Osteoblast (primary cell): Measurements from ENCODE around the gene CDK11A. TPM values are rescaled to one million over a fixed set of nuclear protein-coding genes. Genes with fewer than 3 reads are reported as not detected.
"Not testable (repeated sequence)": the region's sequence is repeated elsewhere in the genome, so short reads cannot be mapped to it uniquely, and the experiment has no call there.

Source experiments
- DNase-seq: peaks from one replicate; pipeline ENCODE4 v3.0.0; 2011; ENCODE audit warnings: low spot score, mixed read lengths; ENCODE audit not compliant: insufficient read length; ENCODE audit errors: missing footprints
- H2AFZ ChIP-seq: 2 replicates; pipeline ENCODE4 v1.6.0; 2011; ENCODE audit warnings: mild to moderate bottlenecking, low read length
- H3K27ac ChIP-seq: 2 replicates; pipeline ENCODE4 v1.5.1; 2011; ENCODE audit warnings: mild to moderate bottlenecking, low read depth, low read length, moderate library complexity
- H3K27me3 ChIP-seq: 2 replicates; pipeline ENCODE4 v1.6.0; 2012; ENCODE audit warnings: mild to moderate bottlenecking, control low read depth, inconsistent platforms, low read length, moderate library complexity; ENCODE audit not compliant: insufficient read depth
- H3K36me3 ChIP-seq: 2 replicates; pipeline ENCODE4 v1.5.1; 2011; ENCODE audit warnings: mild to moderate bottlenecking, low read length, control low read depth, moderate library complexity; ENCODE audit not compliant: insufficient read depth
- H3K4me1 ChIP-seq: 2 replicates; pipeline ENCODE4 v1.5.1; 2011; ENCODE audit warnings: mild to moderate bottlenecking, low read length, control low read depth, moderate library complexity; ENCODE audit not compliant: insufficient read depth
- H3K4me2 ChIP-seq: 2 replicates; pipeline ENCODE4 v1.6.0; 2011; ENCODE audit warnings: mild to moderate bottlenecking, low read length; ENCODE audit not compliant: insufficient read depth
- H3K4me3 ChIP-seq: fragments of 200-600 bp; sonication (generic); 3 replicates; pipeline ENCODE4 v1.5.1; 2012; ENCODE audit warnings: mild to moderate bottlenecking, low read length, inconsistent platforms; ENCODE audit not compliant: insufficient read depth
- H3K79me2 ChIP-seq: 2 replicates; pipeline ENCODE4 v1.6.0; 2012; ENCODE audit warnings: mild to moderate bottlenecking, low read length, control low read depth, inconsistent platforms; ENCODE audit not compliant: insufficient read depth
- H3K9me3 ChIP-seq: 2 replicates; pipeline ENCODE4 v1.5.1; 2011; ENCODE audit warnings: low read depth, low read length, control low read depth
- H4K20me1 ChIP-seq: 2 replicates; pipeline ENCODE4 v1.6.0; 2012; ENCODE audit warnings: mild to moderate bottlenecking, low read length, control low read depth; ENCODE audit not compliant: insufficient read depth
- CTCF ChIP-seq: IDR thresholded peaks from 2 replicates; pipeline ENCODE4 v1.5.1; 2011; ENCODE audit warnings: mild to moderate bottlenecking, low read depth, low read length, moderate library complexity; ENCODE audit errors: extremely low read depth
- total RNA-seq: library from RNA; depleted of rRNA; stranded (reverse); fragments of >200 nt; gene quantifications from 2 replicates; pipeline ENCODE4 v1.2.3, GENCODE V29; 2012

The CDK11A gene
- total RNA-seq, 1 donor: 22.1 TPM

DNA sequence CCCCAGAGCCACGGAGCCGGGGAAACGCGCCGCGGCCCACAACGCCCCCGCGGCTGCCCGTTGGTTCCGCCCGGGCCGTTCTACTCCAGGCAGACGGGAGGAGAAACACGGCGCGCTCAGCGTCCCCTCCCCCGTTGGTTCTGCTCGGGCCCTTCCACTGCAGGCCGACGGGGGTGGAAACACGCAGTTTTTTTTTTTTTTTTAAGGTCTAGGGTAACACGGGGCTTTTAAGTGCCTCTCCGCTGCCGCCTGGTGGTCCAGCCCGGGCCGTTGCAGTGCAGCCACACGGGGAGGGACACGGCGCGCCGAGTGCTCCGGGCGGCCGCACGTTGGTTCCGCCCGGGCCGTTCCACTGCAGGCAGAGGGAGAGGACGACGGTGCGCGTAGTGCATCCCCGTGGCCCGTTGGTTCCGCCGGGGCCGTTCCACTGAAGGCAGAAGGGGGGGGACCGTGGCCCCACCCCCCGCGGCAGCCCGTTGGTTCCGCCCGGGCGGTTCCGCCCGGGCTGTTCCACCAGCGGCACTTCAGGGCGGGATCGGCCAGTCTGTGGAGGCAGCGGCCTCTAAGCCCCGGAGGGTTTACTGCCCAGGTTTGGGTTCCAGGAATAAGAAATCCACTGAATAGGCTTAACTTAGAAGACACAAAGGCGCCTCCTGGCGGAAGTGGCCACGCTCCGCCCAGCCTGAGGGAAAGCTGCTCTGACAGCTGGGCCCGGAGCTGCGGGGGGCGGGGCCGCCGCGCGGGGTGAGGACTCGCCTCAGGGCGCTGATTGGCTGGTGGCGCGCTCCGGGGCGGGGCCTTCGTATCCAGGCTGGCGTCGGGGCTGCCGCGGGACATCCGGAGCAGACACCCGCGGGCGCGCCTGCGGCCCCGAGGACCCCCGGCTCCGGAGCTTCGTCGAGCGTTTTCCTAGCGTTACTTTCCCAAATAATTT, 31.2 kb downstream of the CDK11A start, which contains the start of gene SLC35E2B:
TSS of gene SLC35E2B (minus strand) at position 82 of the 934 bp plus-strand sequence. CDS start 16,096 bp downstream, outside the sequence.
- not testable (repeated sequence) for H3K4me1 ChIP-seq, H3K27me3 ChIP-seq, H2AFZ ChIP-seq, H3K36me3 ChIP-seq, H4K20me1 ChIP-seq, H3K9me3 ChIP-seq
- peak; percentile 86 for DNase-seq
- peaks cover 12% of the 10 kb centered on the region for H3K79me2 ChIP-seq
- H3K27ac ChIP-seq: peak within 1 kb of the TSS; percentile 76
- H3K4me2 ChIP-seq: peak within 1 kb of the TSS; percentile 70
- peak within 1 kb of the TSS; percentile 71 for H3K4me3 ChIP-seq

DNA sequence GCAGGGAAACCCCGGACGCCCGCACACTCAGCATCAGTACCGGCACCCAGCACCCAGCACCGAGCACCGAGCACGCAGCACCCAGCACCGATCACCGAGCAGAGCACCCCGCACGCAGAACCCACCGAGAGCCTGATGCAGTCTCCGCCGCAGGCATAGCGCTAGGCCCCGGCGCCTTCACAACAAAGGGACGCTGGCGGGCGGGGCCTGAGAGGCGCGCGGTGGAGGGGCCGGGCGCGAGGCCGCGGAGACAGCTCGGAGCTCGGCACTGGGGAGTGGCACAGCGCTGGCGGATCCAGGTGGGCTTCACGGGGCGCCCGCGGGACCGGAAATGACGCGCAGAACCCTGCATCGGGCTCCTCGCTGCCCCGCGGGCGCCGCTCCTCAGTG, 31.8 kb downstream of the CDK11A start:
- H4K20me1 ChIP-seq, H3K27ac ChIP-seq, H2AFZ ChIP-seq, DNase-seq, H3K4me2 ChIP-seq, H3K9me3 ChIP-seq, H3K36me3 ChIP-seq, H3K4me1 ChIP-seq, H3K27me3 ChIP-seq: not testable (repeated sequence)
- Histone ChIP-seq H3K79me2 (peaks cover 17% of the 10 kb centered on the region), H3K4me3 (peak overlapping the region; percentile 71)

DNA sequence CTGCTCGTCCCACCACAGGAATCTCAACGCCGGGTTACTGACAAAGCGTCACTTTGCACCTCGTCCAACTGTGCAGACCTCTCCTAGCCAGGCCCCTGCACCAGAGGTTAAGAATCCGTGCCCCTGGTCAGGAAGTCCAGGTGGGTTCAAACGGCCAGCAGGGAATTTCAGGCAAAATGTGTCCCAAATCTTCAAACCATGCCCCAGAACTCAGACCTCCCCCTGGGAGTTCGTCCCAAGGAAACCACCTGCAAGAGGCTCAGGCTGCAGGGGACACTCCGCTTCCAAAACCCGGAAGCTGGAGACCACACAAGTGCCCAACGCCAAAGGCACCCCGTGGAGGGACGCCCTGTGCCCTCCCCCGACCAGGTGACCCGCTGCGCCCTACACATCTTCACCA, 32.7 kb downstream of the CDK11A start:
- DNase-seq, H3K36me3 ChIP-seq, H3K27ac ChIP-seq, H3K4me1 ChIP-seq, H3K27me3 ChIP-seq, H2AFZ ChIP-seq, H4K20me1 ChIP-seq, H3K9me3 ChIP-seq: not testable (repeated sequence)
- H3K79me2 ChIP-seq: peaks cover 20% of the 10 kb centered on the region
- peak overlapping the region; percentile 70 for H3K4me2 ChIP-seq
- H3K4me3 ChIP-seq: peak overlapping the region; percentile 54

DNA sequence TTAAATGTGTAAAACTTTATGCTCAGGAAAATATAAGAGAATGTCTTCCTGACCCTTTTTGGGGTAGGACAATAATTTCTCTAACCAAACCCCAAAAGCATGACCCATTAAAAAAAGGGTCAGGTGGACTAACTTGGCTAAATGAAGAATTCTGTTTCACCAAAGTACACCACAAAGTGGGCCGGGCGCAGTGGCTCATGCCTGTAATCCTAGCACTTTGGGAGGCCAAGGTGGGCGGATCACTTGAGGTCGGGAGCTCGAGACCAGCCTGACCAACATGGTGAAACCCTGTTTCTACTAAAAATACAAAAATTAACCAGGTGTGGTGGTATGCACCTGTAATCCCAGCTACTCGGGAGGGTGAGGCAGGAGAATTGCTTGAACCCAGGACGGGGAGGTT, 34.6 kb downstream of the CDK11A start:
- not testable (repeated sequence) for H3K27ac ChIP-seq, H3K9me3 ChIP-seq, H3K27me3 ChIP-seq, H3K4me3 ChIP-seq, H3K4me1 ChIP-seq, DNase-seq, H3K36me3 ChIP-seq, H3K4me2 ChIP-seq, H2AFZ ChIP-seq, H4K20me1 ChIP-seq
- H3K79me2 ChIP-seq: peaks cover 30% of the 10 kb centered on the region

DNA sequence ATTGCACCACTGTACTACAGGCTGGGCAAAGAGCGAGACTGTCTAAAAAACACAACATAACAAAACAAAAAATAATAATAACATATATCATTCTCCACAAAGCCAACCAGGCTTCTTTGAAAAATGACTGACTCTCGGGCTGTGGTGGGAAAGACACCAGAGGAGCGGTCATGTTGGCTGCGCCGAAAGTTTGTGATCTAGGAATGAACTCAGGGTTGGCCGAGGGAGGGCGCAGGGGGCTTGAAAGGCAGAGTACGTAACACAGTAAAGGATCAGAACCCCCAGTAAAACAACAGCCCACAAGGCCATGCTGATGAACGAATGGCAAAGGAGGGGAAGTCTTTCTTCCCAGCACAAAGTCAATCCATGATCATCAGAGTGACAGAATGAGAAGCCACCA, 36.3 kb downstream of the CDK11A start:
- peaks cover 5% of the 10 kb centered on the region for H3K4me1 ChIP-seq
- DNase-seq: peak; percentile 39
- H3K4me2 ChIP-seq: no peak overlapping the region
- no peaks in the 10 kb centered on the region for H3K36me3 ChIP-seq
- H3K27ac ChIP-seq: no peak overlapping the region
- H2AFZ ChIP-seq: no peak overlapping the region
- no peaks in the 10 kb centered on the region for H3K9me3 ChIP-seq
- H3K27me3 ChIP-seq: no peaks in the 10 kb centered on the region
- no peak overlapping the region for H3K4me3 ChIP-seq
- peaks cover 46% of the 10 kb centered on the region for H3K79me2 ChIP-seq
- TF ChIP-seq CTCF: no peak
- peaks cover 7% of the 10 kb centered on the region for H4K20me1 ChIP-seq
